Measurements from ENCODE around the gene ST6GALNAC4. TPM values are rescaled to one million over a fixed set of nuclear protein-coding genes. Genes with fewer than 3 reads are reported as not detected.

Gene ST6GALNAC4
- total and polyA plus RNA-seq, 9 of the 15 experiments (the other 6 are each of a cell fraction or from before 2014, with no cell fraction given), result 2.6 to 43.1 (median 15.4) TPM

GRCh38 chr9:127919253-127919815 lies 2.5 kb upstream of the ST6GALNAC4 start (continued):
- TF ChIP-seq, protein P1, sequence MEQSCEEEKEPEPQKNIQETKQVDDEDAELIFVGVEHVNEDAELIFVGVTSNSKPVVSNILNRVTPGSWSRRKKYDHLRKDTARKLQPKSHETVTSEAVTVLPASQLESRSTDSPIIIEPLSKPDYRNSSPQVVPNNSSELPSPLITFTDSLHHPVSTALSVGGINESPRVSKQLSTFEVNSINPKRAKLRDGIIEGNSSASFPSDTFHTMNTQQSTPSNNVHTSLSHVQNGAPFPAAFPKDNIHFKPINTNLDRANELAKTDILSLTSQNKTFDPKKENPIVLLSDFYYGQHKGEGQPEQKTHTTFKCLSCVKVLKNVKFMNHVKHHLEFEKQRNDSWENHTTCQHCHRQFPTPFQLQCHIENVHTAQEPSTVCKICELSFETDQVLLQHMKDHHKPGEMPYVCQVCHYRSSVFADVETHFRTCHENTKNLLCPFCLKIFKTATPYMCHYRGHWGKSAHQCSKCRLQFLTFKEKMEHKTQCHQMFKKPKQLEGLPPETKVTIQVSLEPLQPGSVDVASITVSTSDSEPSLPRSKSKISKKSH (CRISPR knock-in tag; IDR thresholded peaks at IDR 0.05), result no peak
- TF ChIP-seq ZFP36 (IDR thresholded peaks at IDR 0.05; ENCODE audit: low read depth, low read length, partially characterized antibody) (peak; percentile 80), CHAMP1 (IDR thresholded peaks at IDR 0.05) (no peak), ATF4 (CRISPR knock-in tag; IDR thresholded peaks at IDR 0.05) (no peak), UBTF (IDR thresholded peaks at IDR 0.05; ENCODE audit: borderline replicate concordance in 1 of 2, low read depth in 2 of 2, low read length in 2 of 2) (0 out of 4 replicates have a peak, but pooled peaks of 1 of the 2 experiments have one; percentile 17), ZNF3 (CRISPR knock-in tag; IDR thresholded peaks at IDR 0.05) (no peak), DEAF1 (CRISPR knock-in tag; IDR thresholded peaks at IDR 0.05) (no peak), ILK (tag; IDR thresholded peaks at IDR 0.05; ENCODE audit: borderline replicate concordance, low read depth) (no peak), ZSCAN32 (CRISPR knock-in tag; IDR thresholded peaks at IDR 0.05) (no peak), MCM3 (IDR thresholded peaks at IDR 0.05) (no peak), NCOA6 (IDR thresholded peaks at IDR 0.05) (no peak), SMARCA4 (IDR thresholded peaks at IDR 0.05) (peak; percentile 87), STAT5A (IDR thresholded peaks at IDR 0.05; ENCODE audit: borderline replicate concordance, low read length) (no peak), PHF21A (IDR thresholded peaks at IDR 0.05; ENCODE audit: borderline replicate concordance, low read depth) (0 out of 2 replicates have a peak, but pooled peaks have one; percentile 74), NFIX (CRISPR knock-in tag; IDR thresholded peaks at IDR 0.05; ENCODE audit: low read depth) (no peak), TRIM24 (IDR thresholded peaks at IDR 0.05) (peak in 1 of 2 experiments; percentile 59; a peak in 2 of 4 replicates), CHD2 (IDR thresholded peaks at IDR 0.05; ENCODE audit: low read depth, low read length) (no peak), RFX7 (CRISPR knock-in tag; IDR thresholded peaks at IDR 0.05) (no peak)
